MM.1S (cell line): ENCODE results near the gene RPL18.

Experiments used
- CTCF ChIP-seq: fragments of 300-600 bp; sonication (generic); IDR thresholded peaks from 2 replicates; pipeline ENCODE4 v1.5.1; 2016; ENCODE audit warnings: antibody characterized with exemption, low read length, mixed read lengths
- EZH2 ChIP-seq: fragments of 300-600 bp; sonication (generic); optimal IDR thresholded peaks from 2 replicates; pipeline ENCODE3; 2017; ENCODE audit warnings: low read depth, mild to moderate bottlenecking, antibody characterized with exemption, low read length, mixed read lengths

DNA sequence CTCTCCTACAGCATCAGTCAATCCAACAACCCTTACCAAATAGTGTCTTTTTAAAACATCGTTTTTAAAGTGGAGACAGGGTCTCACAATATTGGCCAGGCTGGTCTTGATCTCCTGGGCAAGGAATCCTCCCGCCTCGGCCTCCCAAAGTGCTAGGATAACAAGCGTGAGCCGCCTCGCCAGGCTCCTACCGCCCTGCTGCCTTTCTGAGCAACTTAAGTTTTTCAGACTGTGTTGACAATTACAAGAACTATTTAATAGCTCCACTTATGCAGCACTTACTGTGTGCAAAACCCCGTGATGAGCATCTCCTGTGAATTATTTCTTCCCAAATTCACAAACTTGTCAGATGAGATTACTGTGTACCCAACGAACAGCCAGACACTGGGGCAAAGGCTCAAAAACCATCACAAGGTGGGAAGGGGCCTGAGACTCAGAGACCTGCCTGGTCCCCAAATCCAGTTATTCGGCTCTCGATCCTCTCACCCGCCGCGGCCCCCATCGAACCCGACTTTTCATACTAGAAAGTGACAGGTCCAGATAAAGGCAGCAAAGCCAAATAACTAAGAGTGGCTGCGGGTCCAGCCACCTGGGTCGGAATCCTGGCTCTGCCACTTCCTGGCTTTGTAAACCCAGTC lies 581 bp downstream of the RPL18 start:
- no peak for TF ChIP-seq CTCF
- no peak for TF ChIP-seq EZH2
